ENCODE results near the gene KCNQ1.

Gene KCNQ1

GRCh38 chr11:2444821-2445745 is at the start of gene KCNQ1:
Gene KCNQ1 (plus strand): TSS chr11:2445008. CDS start chr11:2445099, 91 bp downstream.
- peak; percentile 64 for DNase-seq (ENCODE audit: low spot score)

- DNase-seq (ENCODE audit: low spot score): no peak
Observed at GRCh38 chr11:2395211-2395730, 49.5 kb upstream of the KCNQ1 start.

- no peak for DNase-seq (ENCODE audit: low spot score)
Observed at GRCh38 chr11:2395856-2396255, 49.0 kb upstream of the KCNQ1 start.

- DNase-seq (ENCODE audit: low spot score): no peak
Observed at GRCh38 chr11:2396471-2396870, 48.3 kb upstream of the KCNQ1 start.

GRCh38 chr11:2397005-2397404 is 47.8 kb upstream of the KCNQ1 start:
- no peak for DNase-seq (ENCODE audit: low spot score)

- DNase-seq (ENCODE audit: low spot score): no peak
Observed at GRCh38 chr11:2398664-2399355, 46.0 kb upstream of the KCNQ1 start.

- no peak for DNase-seq (ENCODE audit: low spot score)
Observed at GRCh38 chr11:2399488-2400068, 45.2 kb upstream of the KCNQ1 start.

- DNase-seq (ENCODE audit: low spot score): peak; percentile 98
Observed at GRCh38 chr11:2400069-2400761, 44.6 kb upstream of the KCNQ1 start, which contains the start of gene TSSC4. Gene TSSC4 (plus strand): TSS chr11:2400750. CDS start chr11:2402634, 1,884 bp downstream.

- no peak for DNase-seq (ENCODE audit: low spot score)
Observed at GRCh38 chr11:2400762-2401435, 43.9 kb upstream of the KCNQ1 start.

GRCh38 chr11:2401436-2401984 is 43.3 kb upstream of the KCNQ1 start:
- no peak for DNase-seq (ENCODE audit: low spot score)

- DNase-seq (ENCODE audit: low spot score): no peak
Observed at GRCh38 chr11:2402106-2402505, 42.7 kb upstream of the KCNQ1 start.

- no peak for DNase-seq (ENCODE audit: low spot score)
Observed at GRCh38 chr11:2402890-2403645, 41.7 kb upstream of the KCNQ1 start.

GRCh38 chr11:2404735-2405196 is 40.0 kb upstream of the KCNQ1 start:
- no peak for DNase-seq (ENCODE audit: low spot score)

- DNase-seq (ENCODE audit: low spot score): no peak
Observed at GRCh38 chr11:2406451-2406850, 38.4 kb upstream of the KCNQ1 start.

- DNase-seq (ENCODE audit: low spot score): no peak
Observed at GRCh38 chr11:2406878-2407410, 37.9 kb upstream of the KCNQ1 start.

GRCh38 chr11:2408671-2409070 is 36.1 kb upstream of the KCNQ1 start:
- DNase-seq (ENCODE audit: low spot score): no peak

- DNase-seq (ENCODE audit: low spot score): no peak
Observed at GRCh38 chr11:2409126-2409525, 35.7 kb upstream of the KCNQ1 start.

GRCh38 chr11:2409611-2410468 is 35.0 kb upstream of the KCNQ1 start:
- DNase-seq (ENCODE audit: low spot score): no peak

- no peak for DNase-seq (ENCODE audit: low spot score)
Observed at GRCh38 chr11:2410616-2411015, 34.2 kb upstream of the KCNQ1 start.

All from D341Med (cell line).